Measurements from ENCODE around the gene NFIA. TPM values are rescaled to one million over a fixed set of nuclear protein-coding genes. Genes with fewer than 3 reads are reported as not detected.

NFIA gene
- total RNA-seq, 1 experiment from 2014 or later: 65.4 TPM

DNA sequence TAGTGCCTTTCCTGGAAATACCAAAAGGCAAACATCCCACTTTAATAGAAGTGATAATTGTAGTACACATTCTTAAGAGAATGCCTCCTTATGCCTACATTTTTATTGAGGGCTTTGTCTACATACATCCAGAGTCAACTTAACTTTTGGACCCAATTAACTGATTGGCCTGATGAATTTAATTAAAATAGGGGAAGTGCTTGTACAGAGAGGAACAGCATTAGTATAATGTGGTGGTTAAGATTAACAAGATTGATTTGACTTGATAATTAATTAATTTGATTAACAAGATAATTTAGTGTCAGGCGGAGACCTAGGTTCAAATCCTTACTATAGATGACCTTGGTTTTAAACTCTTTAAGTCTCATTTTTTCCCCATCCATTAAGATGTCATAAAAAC is 111.4 kb downstream of the NFIA start:
- intact Hi-C loops (cut with micrococcal nuclease; ENCODE audit: unreplicated experiment): no loop called here
- CTCF ChIA-PET: no interaction called here
- BruUV-seq (replicated peaks): no TSS peak

DNA sequence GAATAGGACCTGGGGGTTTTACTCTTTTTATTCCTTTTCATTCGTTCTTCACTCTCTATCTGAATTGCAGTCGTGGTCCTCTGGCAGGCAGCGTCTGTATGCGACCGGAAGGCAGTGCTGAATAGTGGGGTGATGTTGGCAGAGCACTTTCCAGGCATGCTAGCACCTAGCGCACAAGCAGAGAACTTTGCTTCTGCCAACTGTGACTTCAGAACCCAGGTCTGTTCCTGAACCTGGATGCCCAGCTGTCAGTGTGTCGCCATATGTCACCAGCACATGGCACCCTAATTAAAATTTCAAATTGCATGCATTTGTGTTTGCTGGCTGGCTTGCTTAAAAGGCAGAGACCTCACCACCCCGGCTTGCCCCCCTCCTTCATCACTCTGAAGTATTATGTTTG is 116.2 kb downstream of the NFIA start:
- Histone ChIP-seq H3K4me1 (ENCODE audit: insufficient read depth, low read length, poor library complexity, severe bottlenecking) (peaks cover 16% of the 10 kb centered on the region), H3K4me3 (ENCODE audit: low read depth, low read length, poor library complexity, severe bottlenecking) (no peak overlapping the region), H3K27me3 (replicated peaks; ENCODE audit: insufficient read depth, low read depth, low read length, poor library complexity) (no peaks in the 10 kb centered on the region), H3K36me3 (ENCODE audit: insufficient read depth, low read length, poor library complexity, severe bottlenecking) (no peaks in the 10 kb centered on the region), H3K9me3 (ENCODE audit: low read depth, low read length, poor library complexity, severe bottlenecking) (no peaks in the 10 kb centered on the region), H3K27ac (ENCODE audit: low read depth, low read length, poor library complexity, severe bottlenecking) (no peak overlapping the region)
- intact Hi-C loops (cut with micrococcal nuclease; ENCODE audit: unreplicated experiment): no loop called here
- no peak for DNase-seq (ENCODE audit: low spot score)
- POLR2A ChIA-PET (ENCODE audit: low non-redundant PET): no interaction called here
- no TSS peak for BruUV-seq (replicated peaks)
- CTCF ChIA-PET: no interaction called here
- no peak for TF ChIP-seq EZH2 (IDR thresholded peaks at IDR 0.05; ENCODE audit: borderline replicate concordance, low read depth, low read length, poor library complexity, severe bottlenecking)
- TF ChIP-seq, protein P1, sequence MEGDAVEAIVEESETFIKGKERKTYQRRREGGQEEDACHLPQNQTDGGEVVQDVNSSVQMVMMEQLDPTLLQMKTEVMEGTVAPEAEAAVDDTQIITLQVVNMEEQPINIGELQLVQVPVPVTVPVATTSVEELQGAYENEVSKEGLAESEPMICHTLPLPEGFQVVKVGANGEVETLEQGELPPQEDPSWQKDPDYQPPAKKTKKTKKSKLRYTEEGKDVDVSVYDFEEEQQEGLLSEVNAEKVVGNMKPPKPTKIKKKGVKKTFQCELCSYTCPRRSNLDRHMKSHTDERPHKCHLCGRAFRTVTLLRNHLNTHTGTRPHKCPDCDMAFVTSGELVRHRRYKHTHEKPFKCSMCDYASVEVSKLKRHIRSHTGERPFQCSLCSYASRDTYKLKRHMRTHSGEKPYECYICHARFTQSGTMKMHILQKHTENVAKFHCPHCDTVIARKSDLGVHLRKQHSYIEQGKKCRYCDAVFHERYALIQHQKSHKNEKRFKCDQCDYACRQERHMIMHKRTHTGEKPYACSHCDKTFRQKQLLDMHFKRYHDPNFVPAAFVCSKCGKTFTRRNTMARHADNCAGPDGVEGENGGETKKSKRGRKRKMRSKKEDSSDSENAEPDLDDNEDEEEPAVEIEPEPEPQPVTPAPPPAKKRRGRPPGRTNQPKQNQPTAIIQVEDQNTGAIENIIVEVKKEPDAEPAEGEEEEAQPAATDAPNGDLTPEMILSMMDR (conservative IDR thresholded peaks at IDR 0.05; ENCODE audit: low read depth, low read length): no peak

More for the DNA sequence above, 111.4 kb downstream of the NFIA start:
- no peak for TF ChIP-seq EZH2 (IDR thresholded peaks at IDR 0.05; ENCODE audit: borderline replicate concordance, low read depth, low read length, poor library complexity, severe bottlenecking)
- TF ChIP-seq, protein P1 (conservative IDR thresholded peaks at IDR 0.05; ENCODE audit: low read depth, low read length): no peak
- no peak overlapping the region for H3K27ac ChIP-seq (ENCODE audit: low read depth, low read length, poor library complexity, severe bottlenecking)
- no peaks in the 10 kb centered on the region for H3K36me3 ChIP-seq (ENCODE audit: insufficient read depth, low read length, poor library complexity, severe bottlenecking)
- no peak for DNase-seq (ENCODE audit: low spot score)
- POLR2A ChIA-PET (ENCODE audit: low non-redundant PET): no interaction called here
- H3K4me1 ChIP-seq (ENCODE audit: insufficient read depth, low read length, poor library complexity, severe bottlenecking): peaks cover 40% of the 10 kb centered on the region
- H3K4me3 ChIP-seq (ENCODE audit: low read depth, low read length, poor library complexity, severe bottlenecking): no peak overlapping the region
- H3K27me3 ChIP-seq (replicated peaks; ENCODE audit: insufficient read depth, low read depth, low read length, poor library complexity): no peaks in the 10 kb centered on the region
- no peaks in the 10 kb centered on the region for H3K9me3 ChIP-seq (ENCODE audit: low read depth, low read length, poor library complexity, severe bottlenecking)

DNA sequence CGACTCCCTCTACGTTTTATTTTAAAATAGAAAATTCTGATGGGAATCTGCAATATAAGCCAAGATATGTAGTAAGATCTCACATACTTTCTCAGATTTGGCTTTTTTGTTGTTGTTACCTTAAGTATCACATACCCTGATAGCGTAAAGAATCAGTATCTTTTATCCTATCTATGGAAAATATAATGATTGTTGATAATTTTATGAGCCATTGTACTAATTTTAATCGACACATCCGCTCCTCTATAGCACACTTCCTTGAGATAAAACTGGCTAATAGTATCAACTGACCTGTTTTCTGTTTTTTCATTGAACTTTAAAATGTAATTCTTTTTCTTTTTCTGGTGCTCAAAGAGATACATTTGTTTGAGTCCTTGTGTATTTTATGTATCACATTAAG is 118.7 kb downstream of the NFIA start:
- ChIA-PET POLR2A (ENCODE audit: low non-redundant PET) (no interaction called here), CTCF (no interaction called here)
- H3K9me3 ChIP-seq (ENCODE audit: low read depth, low read length, poor library complexity, severe bottlenecking): no peaks in the 10 kb centered on the region
- H3K27me3 ChIP-seq (replicated peaks; ENCODE audit: insufficient read depth, low read depth, low read length, poor library complexity): no peaks in the 10 kb centered on the region
- intact Hi-C loops (cut with micrococcal nuclease; ENCODE audit: unreplicated experiment): no loop called here
- TF ChIP-seq, protein P1 (conservative IDR thresholded peaks at IDR 0.05; ENCODE audit: low read depth, low read length): no peak
- TF ChIP-seq EZH2 (IDR thresholded peaks at IDR 0.05; ENCODE audit: borderline replicate concordance, low read depth, low read length, poor library complexity, severe bottlenecking): no peak
- H3K36me3 ChIP-seq (ENCODE audit: insufficient read depth, low read length, poor library complexity, severe bottlenecking): no peaks in the 10 kb centered on the region
- peaks cover 13% of the 10 kb centered on the region for H3K4me1 ChIP-seq (ENCODE audit: insufficient read depth, low read length, poor library complexity, severe bottlenecking)
- no peak overlapping the region for H3K27ac ChIP-seq (ENCODE audit: low read depth, low read length, poor library complexity, severe bottlenecking)
- BruUV-seq (replicated peaks): no TSS peak
- no peak for DNase-seq (ENCODE audit: low spot score)
- no peak overlapping the region for H3K4me3 ChIP-seq (ENCODE audit: low read depth, low read length, poor library complexity, severe bottlenecking)
